ENCODE data around the gene SIRPD. TPM values are rescaled to one million over a fixed set of nuclear protein-coding genes. Genes with fewer than 3 reads are reported as not detected.
"Not testable (repeated sequence)": the region's sequence is repeated elsewhere in the genome, so short reads cannot be mapped to it uniquely, and the experiment has no call there.

SIRPD gene
- total RNA-seq = not detected
- long read RNA-seq = 0 reads

- intact Hi-C loops (cut with micrococcal nuclease) = no loop called here
Measured at GRCh38 chr20:1557605-1558004, at the start of gene SIRPD. SIRPD (minus strand) TSS chr20:1557705; CDS start chr20:1557653, 52 bp downstream.

GRCh38 chr20:1600736-1601135, 43.2 kb upstream of the SIRPD start:
- ATAC-seq (no peak), DNase-seq (no peak)
- intact Hi-C loops (cut with micrococcal nuclease) = no loop called here

More at GRCh38 chr20:1557605-1558004, at the start of gene SIRPD:
- no peak for ATAC-seq
- DNase-seq = no peak

GRCh38 chr20:1595333-1595732, 37.8 kb upstream of the SIRPD start:
- ATAC-seq (no peak), DNase-seq (no peak)
- intact Hi-C loops (cut with micrococcal nuclease) = no loop called here

GRCh38 chr20:1588533-1589460, 31.3 kb upstream of the SIRPD start:
- no peak for ATAC-seq
- no peak for DNase-seq
- intact Hi-C loops (cut with micrococcal nuclease) = no loop called here

- no peak for DNase-seq
- intact Hi-C loops (cut with micrococcal nuclease) = no loop called here
- ATAC-seq = no peak
Measured at GRCh38 chr20:1587781-1588532, 30.5 kb upstream of the SIRPD start.

- intact Hi-C loops (cut with micrococcal nuclease) = no loop called here
- DNase-seq = no peak
- no peak for ATAC-seq
Measured at GRCh38 chr20:1579488-1579887, 22.0 kb upstream of the SIRPD start.

- DNase-seq (no peak), ATAC-seq (no peak)
- intact Hi-C loops (cut with micrococcal nuclease) = no loop called here
Measured at GRCh38 chr20:1577906-1578305, 20.4 kb upstream of the SIRPD start.

GRCh38 chr20:1577313-1577712, 19.8 kb upstream of the SIRPD start:
- intact Hi-C loops (cut with micrococcal nuclease); ATAC-seq; DNase-seq: not testable (repeated sequence)

GRCh38 chr20:1576641-1577040, 19.1 kb upstream of the SIRPD start:
- intact Hi-C loops (cut with micrococcal nuclease) = no loop called here
- ATAC-seq (no peak), DNase-seq (no peak)

- ATAC-seq; DNase-seq; intact Hi-C loops (cut with micrococcal nuclease): not testable (repeated sequence)
Measured at GRCh38 chr20:1576003-1576402, 18.5 kb upstream of the SIRPD start.

- intact Hi-C loops (cut with micrococcal nuclease); ATAC-seq; DNase-seq: not testable (repeated sequence)
Measured at GRCh38 chr20:1571583-1571982, 14.1 kb upstream of the SIRPD start.

- intact Hi-C loops (cut with micrococcal nuclease) = no loop called here
- no peak for DNase-seq
- ATAC-seq = no peak
Measured at GRCh38 chr20:1569415-1569881, 11.9 kb upstream of the SIRPD start.

GRCh38 chr20:1568163-1568490, 10.6 kb upstream of the SIRPD start:
- ATAC-seq (no peak), DNase-seq (no peak)
- intact Hi-C loops (cut with micrococcal nuclease) = no loop called here

GRCh38 chr20:1567392-1568162, 10.1 kb upstream of the SIRPD start:
- DNase-seq (no peak), ATAC-seq (no peak)
- intact Hi-C loops (cut with micrococcal nuclease) = no loop called here

GRCh38 chr20:1566701-1567100, 9.2 kb upstream of the SIRPD start:
- ATAC-seq (no peak), DNase-seq (no peak)
- intact Hi-C loops (cut with micrococcal nuclease) = no loop called here

GRCh38 chr20:1565461-1565860, 8.0 kb upstream of the SIRPD start:
- DNase-seq (no peak), ATAC-seq (no peak)
- intact Hi-C loops (cut with micrococcal nuclease) = no loop called here

- intact Hi-C loops (cut with micrococcal nuclease) = no loop called here
- no peak for ATAC-seq
- DNase-seq = no peak
Measured at GRCh38 chr20:1563598-1563997, 6.1 kb upstream of the SIRPD start.

GRCh38 chr20:1562622-1563021, 5.1 kb upstream of the SIRPD start:
- intact Hi-C loops (cut with micrococcal nuclease) = no loop called here
- ATAC-seq (no peak), DNase-seq (no peak)

GRCh38 chr20:1561350-1561749, 3.8 kb upstream of the SIRPD start:
- intact Hi-C loops (cut with micrococcal nuclease) = no loop called here
- no peak for ATAC-seq
- DNase-seq = no peak

GRCh38 chr20:1555952-1556351, 1.6 kb downstream of the SIRPD start:
- intact Hi-C loops (cut with micrococcal nuclease) = no loop called here
- no peak for DNase-seq
- no peak for ATAC-seq
